Fibroblast of skin of abdomen (primary cell): ENCODE data around the gene ASL.
A peak's percentile ranks its signal among the peaks of the same experiment; 100 is the strongest.
"Not testable (repeated sequence)": the region's sequence is repeated elsewhere in the genome, so short reads cannot be mapped to it uniquely, and the experiment has no call there.

ENCODE experiments used
- DNase-seq: peaks from one replicate; pipeline ENCODE4 v3.0.0-alpha.2; 2013

ASL gene

GRCh38 chr7:66119245-66119850 is 43.7 kb downstream of the ASL start:
- no peak for DNase-seq

- no peak for DNase-seq
These were observed 47.5 kb downstream of the ASL start for GRCh38 chr7:66123175-66123528.

- not testable (repeated sequence) for DNase-seq
These were observed 48.9 kb downstream of the ASL start for GRCh38 chr7:66124569-66124861.

- peak; percentile 50 for DNase-seq
These were observed 49.6 kb downstream of the ASL start for GRCh38 chr7:66125052-66125694.

- DNase-seq, result not testable (repeated sequence)
These were observed 50.2 kb downstream of the ASL start for GRCh38 chr7:66125781-66126352.

- not testable (repeated sequence) for DNase-seq
These were observed 51.6 kb downstream of the ASL start for GRCh38 chr7:66127172-66127571.

- DNase-seq, result peak; percentile 41
These were observed 63.6 kb downstream of the ASL start for GRCh38 chr7:66138994-66139752.

GRCh38 chr7:66140924-66141323 is 65.3 kb downstream of the ASL start:
- peak; percentile 79 for DNase-seq

GRCh38 chr7:66142334-66142733 is 66.7 kb downstream of the ASL start:
- DNase-seq, result no peak

- DNase-seq, result no peak
These were observed 67.4 kb downstream of the ASL start for GRCh38 chr7:66142996-66143395.
